Mesothelial cell of epicardium (in vitro differentiated cells): ENCODE measurements around the gene ADAMTS12. TPM values are rescaled to one million over a fixed set of nuclear protein-coding genes. Genes with fewer than 3 reads are reported as not detected.

ENCODE experiments used
- DNase-seq, 2 experiments: peaks; one replicate each; pipeline ENCODE4 v3.0.0; 2021; ENCODE audit warnings: low spot score in 2 of 2; ENCODE audit not compliant: unreplicated experiment in 2 of 2
- H3K27ac Mint-ChIP-seq: 2 replicates; pipeline ENCODE4 v1.8.0; 2021; ENCODE audit warnings: mixed read lengths
- H3K27me3 Mint-ChIP-seq: 2 replicates; pipeline ENCODE4 v1.8.0; 2021; ENCODE audit warnings: low read depth, mixed read lengths
- H3K36me3 Mint-ChIP-seq: 2 replicates; pipeline ENCODE4 v1.8.0; 2021; ENCODE audit warnings: mixed read lengths
- H3K4me1 Mint-ChIP-seq: 2 replicates; pipeline ENCODE4 v1.8.0; 2021; ENCODE audit warnings: mixed read lengths
- H3K4me3 Mint-ChIP-seq: 2 replicates; pipeline ENCODE4 v1.8.0; 2021; ENCODE audit warnings: mild to moderate bottlenecking, moderate library complexity, mixed read lengths
- H3K9me3 Mint-ChIP-seq: 2 replicates; pipeline ENCODE4 v1.8.0; 2021; ENCODE audit warnings: mixed read lengths
- CTCF ChIP-seq: fragments of 200-600 bp; sonication (generic); IDR thresholded peaks from one replicate; pipeline ENCODE4 v1.5.0; 2021; ENCODE audit warnings: antibody characterized with exemption; ENCODE audit not compliant: unreplicated experiment
- total RNA-seq: library from RNA; stranded (reverse); gene quantifications from 3 replicates; pipeline ENCODE4 v1.2.1, GENCODE V29; 2021

ADAMTS12 gene
- total RNA-seq, 1 donor from 2014 or later: 14.0 TPM

GRCh38 chr5:33827018-33827707 lies 64.6 kb downstream of the ADAMTS12 start:
- no peaks in the 10 kb centered on the region for H3K27me3 Mint-ChIP-seq
- no peak overlapping the region for H3K27ac Mint-ChIP-seq
- H3K36me3 Mint-ChIP-seq: no peaks in the 10 kb centered on the region
- no peak overlapping the region for H3K4me3 Mint-ChIP-seq
- no peak for DNase-seq
- H3K4me1 Mint-ChIP-seq: no peaks in the 10 kb centered on the region
- TF ChIP-seq CTCF: no peak
- H3K9me3 Mint-ChIP-seq: no peaks in the 10 kb centered on the region

DNA sequence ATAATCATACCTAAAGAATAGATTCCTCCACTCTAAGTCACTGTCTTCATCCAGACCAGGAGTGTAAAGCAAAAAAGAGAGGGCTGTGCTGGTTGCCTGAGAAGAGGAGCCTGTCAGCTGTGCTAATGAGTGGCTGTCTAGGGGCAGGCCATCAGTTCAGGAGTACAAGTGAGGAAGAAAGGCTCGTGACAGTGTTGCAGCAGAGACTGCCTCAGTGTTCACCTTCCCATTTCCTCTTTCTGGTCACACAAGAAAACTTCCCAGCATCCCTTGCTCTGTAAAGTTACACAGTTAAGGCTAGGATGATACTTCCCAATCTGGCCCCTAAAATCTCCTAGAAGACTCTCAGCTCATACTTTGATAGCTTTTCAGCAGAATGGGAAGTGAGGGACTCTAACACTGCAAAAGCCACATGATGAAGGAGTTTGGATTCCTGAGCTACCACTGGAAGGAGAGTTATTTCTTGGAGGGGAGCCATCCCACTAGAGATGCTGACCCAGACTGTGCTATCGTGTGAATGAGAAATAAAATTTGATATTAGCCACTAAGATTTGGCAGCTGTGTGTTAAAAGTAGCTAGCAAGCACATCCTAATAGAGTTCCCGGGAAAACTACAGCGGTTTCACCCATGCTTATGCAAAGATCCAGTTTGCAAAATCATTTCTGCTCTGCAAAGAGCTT lies 67.1 kb downstream of the ADAMTS12 start:
- peak overlapping the region; percentile 12 for H3K27ac Mint-ChIP-seq
- H3K27me3 Mint-ChIP-seq: no peaks in the 10 kb centered on the region
- no peaks in the 10 kb centered on the region for H3K36me3 Mint-ChIP-seq
- H3K9me3 Mint-ChIP-seq: peaks cover 4% of the 10 kb centered on the region
- H3K4me1 Mint-ChIP-seq: no peaks in the 10 kb centered on the region
- TF ChIP-seq CTCF: no peak
- H3K4me3 Mint-ChIP-seq: no peak overlapping the region
- DNase-seq: no peak

DNA sequence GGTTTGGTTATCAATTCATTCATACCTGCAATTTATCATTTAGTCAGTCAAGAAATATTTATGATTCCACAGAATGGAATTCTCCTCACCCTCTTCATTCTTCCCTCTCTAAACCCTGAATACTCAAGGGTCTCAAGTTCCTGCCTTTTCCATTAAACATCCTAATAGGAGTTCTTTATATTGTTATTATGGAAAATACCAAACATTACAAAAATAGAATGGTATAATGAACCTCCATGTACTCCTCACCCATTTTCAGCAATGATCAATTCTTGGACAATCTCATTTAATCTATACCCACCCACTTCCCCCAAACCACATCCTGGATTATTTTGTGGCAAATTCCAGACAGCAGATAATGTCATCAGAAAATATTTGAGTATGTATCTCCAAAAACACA lies 74.5 kb downstream of the ADAMTS12 start:
- no peak for TF ChIP-seq CTCF
- Mint-ChIP-seq H3K4me1 (no peaks in the 10 kb centered on the region), H3K27me3 (no peaks in the 10 kb centered on the region), H3K36me3 (peaks cover 3% of the 10 kb centered on the region), H3K4me3 (no peak overlapping the region), H3K9me3 (peaks cover 9% of the 10 kb centered on the region), H3K27ac (no peak overlapping the region)
- no peak for DNase-seq

GRCh38 chr5:33816791-33817190 lies 75.0 kb downstream of the ADAMTS12 start:
- no peaks in the 10 kb centered on the region for H3K4me1 Mint-ChIP-seq
- peaks cover 9% of the 10 kb centered on the region for H3K9me3 Mint-ChIP-seq
- peaks cover 3% of the 10 kb centered on the region for H3K36me3 Mint-ChIP-seq
- no peaks in the 10 kb centered on the region for H3K27me3 Mint-ChIP-seq
- no peak overlapping the region for H3K27ac Mint-ChIP-seq
- DNase-seq: no peak
- no peak overlapping the region for H3K4me3 Mint-ChIP-seq
- TF ChIP-seq CTCF: no peak

DNA sequence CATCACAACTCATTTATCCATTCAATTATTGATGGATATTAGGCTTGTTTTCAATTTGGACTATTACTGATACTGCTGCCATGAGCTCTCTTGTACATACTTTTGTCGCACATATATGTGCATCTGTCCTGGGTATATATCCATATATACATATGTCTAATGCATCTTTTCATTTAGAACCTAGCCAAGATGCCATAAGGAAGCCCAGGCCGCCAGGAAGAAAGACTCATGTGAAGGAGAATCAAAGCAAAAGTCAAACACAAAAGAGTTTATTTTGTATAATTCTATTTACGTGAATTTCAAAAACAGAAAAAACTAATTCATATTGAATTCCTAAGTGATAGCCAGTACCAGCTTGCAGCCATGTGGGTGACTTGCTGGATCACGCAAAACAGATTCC lies 79.0 kb downstream of the ADAMTS12 start:
- Mint-ChIP-seq H3K4me3 (no peak overlapping the region), H3K9me3 (no peaks in the 10 kb centered on the region), H3K27me3 (no peaks in the 10 kb centered on the region), H3K27ac (no peak overlapping the region), H3K36me3 (no peaks in the 10 kb centered on the region), H3K4me1 (no peaks in the 10 kb centered on the region)
- no peak for DNase-seq
- TF ChIP-seq CTCF: no peak
